Hematopoietic multipotent progenitor cell treated with erythropoietin and hydrocortisone succinate and interleukin-3 and kit ligand, for 8 days (in vitro differentiated cells): ENCODE data around the gene CETN2.
"Not testable (repeated sequence)": the region's sequence is repeated elsewhere in the genome, so short reads cannot be mapped to it uniquely, and the experiment has no call there.

Experiments
- DNase-seq: peaks from one replicate; pipeline ENCODE4 v3.0.0-alpha.2; 2015

CETN2 gene

DNA sequence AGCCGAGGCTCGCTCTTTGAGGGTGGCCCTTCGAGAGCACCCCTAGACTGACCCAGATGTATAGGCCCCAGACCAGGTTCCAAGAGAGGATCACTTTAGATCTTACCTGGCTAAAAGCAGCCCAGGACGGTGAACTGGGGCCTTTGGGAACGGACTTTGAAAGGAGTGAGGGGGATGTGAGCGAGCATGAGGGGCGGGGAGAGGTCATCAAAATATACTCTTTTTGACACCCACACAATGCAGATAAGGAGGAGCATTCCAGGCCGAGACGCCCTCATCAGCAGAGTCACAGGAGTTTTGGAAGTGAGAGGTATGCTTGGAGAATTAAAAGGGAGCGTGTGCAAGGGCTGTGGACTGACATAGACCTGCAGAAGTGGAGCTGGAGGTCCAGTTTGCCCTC is 834 bp upstream of the CETN2 start:
- DNase-seq = peak; percentile 19

DNA sequence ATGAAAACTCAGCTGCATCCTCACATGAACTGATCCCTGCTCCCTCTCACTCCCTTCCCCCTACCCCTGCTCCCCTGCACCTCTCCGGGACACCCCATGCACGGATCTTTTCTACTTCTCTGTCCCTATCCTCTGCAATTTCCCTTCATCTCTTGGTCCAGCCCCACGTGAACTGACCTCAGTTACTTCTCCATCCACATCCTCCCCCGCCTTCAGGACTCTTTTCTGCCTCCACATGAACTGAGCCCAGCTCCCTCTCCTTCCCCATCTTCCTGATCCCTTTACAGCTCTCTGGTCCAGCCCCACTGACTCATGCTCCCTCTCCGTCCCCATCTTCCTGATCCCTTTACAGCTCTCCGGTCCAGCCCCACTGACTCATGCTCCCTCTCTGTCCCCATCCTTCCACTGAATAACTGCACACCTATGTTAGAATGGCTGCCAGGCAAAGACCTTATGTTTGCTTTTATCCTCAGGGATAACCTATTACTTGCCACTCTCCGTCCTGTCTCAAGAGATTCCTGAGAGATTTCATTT is 5.6 kb downstream of the CETN2 start:
- DNase-seq = no peak

DNA sequence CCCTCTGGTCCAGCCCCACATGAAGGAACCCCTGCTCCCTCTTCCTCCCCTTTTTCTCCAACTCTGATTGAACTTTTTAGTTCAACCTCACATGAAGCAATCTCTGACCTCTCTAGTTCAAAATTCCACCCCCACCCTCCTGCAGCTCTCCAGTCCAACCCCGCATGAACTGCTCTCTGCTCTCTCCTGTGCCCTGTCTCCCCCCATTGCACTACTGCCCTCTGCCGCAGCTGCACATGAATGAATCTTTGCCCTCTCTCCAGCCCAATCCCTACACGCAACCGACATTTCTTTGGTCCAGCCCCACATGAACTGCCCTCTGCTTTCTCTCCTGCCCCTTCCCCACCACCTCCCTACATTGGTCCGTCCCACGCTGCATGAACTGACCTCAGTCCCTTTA is 6.9 kb downstream of the CETN2 start:
- DNase-seq = no peak

DNA sequence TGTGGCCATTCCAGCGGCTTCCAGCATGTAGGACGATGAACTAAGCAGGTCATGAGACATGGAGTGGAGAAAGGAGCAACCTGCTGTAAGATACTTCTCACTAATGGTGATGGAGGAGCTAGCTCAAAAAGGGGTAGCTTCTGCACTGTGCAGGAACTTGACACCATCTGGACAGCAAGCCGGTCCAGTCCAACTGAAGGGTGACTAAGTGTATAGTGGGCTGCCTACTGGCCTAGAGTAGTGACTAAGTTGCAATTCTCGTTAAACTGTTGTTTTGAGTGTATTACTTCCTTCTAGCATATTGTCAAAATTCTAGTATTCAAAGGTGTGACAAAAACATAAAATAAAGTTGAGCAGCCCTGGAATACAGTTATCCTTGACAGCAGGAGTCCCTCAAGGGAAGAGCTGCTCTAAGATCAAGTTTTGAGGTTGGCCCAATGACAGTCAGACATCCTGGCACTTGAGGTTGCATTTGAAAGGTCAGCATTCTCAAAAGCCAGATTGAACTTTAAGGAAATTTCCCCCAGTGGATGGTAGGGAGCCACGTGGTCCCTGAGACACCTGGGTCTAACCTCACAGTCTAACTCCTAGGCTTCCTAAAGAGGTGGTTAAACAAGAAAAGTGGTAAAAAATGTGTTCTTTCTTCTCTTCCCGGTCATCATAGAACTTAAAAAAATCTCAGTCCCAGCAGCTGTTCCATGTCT is 8.0 kb downstream of the CETN2 start:
- no peak for DNase-seq

DNA sequence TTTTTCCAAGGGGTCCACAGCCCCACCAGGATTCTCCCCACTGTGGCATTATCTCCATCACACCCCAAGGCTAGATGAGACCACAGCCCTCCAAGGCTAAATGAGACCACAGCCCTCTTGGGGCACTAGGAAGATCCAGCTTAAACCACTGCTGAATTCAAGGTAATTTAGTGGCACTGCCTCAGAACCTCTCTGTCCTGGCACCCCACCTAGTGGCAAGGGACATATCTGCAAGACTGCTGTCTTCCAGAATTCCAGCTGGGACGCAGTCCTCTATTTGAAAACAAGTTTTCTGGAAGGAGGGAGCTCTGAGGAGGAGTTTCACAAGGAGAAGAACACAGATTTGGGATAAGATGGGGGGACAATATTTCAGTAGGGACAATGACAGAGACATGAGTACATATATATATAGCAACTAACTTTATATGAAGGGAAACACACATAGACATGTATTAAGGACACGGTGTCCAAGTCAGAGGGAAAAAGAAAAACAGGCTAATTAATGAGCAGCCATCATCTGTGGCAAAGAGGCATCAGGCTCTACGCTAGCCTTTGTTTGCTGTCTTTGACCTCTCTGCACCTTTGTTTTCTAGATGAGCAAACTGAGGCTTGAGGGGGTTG is 9.3 kb downstream of the CETN2 start:
- peak; percentile 43 for DNase-seq

DNA sequence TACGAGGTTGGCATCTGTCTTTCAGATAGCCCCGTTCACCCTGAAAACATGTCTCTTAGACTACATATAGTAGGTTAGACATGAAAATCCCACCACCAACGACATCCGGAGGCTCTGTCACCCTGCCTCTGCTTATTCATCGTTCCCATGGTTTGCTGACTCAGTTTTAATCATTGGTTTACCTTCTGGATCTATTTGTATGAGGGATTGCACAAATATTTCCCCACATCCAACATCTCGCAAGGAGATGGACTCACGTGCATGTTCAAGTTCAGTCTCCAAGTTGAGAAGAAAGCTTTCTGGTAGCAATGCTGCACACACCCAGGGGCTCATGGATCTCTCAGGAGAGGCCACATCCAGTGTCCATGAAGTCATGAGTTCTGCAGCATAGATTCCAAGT is 10.8 kb downstream of the CETN2 start:
- no peak for DNase-seq

DNA sequence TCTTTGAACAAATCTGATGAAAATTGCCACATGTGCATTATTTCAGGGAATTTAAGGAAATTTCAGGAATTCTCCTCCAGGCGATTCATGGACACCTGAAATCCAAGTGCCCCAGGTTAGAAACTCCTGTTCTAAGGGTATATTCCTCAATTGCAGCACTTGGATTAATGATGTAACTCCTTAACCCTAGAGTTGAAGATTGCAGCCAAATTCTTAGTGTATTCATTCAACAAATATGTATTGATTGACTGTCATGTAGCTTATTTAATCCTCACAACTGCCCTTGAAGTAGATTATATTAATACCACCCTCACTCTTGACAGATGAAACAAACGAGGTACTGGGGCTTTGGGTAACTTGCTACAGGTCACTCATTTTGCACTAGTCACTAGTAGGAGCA is 11.3 kb downstream of the CETN2 start:
- DNase-seq = no peak

DNA sequence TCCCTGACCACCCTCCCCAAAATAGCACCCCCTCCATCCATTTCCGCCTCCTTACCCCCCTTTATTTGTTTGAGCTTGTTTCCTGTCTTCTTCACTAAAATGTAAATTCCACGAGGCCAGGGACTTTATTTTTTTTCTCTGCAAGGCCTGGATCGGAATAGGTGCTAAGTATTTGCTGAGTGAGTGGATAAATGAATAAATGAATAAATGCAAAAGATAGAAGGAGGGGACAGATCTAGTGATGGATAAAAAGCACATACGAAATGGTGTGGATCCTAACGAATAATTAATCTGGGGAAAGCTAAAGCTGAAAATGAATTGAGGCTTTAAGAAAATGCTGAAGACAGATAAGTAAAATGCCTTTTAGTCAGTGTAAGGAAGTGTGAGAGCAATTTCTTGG is 12.2 kb downstream of the CETN2 start:
- DNase-seq = no peak

DNA sequence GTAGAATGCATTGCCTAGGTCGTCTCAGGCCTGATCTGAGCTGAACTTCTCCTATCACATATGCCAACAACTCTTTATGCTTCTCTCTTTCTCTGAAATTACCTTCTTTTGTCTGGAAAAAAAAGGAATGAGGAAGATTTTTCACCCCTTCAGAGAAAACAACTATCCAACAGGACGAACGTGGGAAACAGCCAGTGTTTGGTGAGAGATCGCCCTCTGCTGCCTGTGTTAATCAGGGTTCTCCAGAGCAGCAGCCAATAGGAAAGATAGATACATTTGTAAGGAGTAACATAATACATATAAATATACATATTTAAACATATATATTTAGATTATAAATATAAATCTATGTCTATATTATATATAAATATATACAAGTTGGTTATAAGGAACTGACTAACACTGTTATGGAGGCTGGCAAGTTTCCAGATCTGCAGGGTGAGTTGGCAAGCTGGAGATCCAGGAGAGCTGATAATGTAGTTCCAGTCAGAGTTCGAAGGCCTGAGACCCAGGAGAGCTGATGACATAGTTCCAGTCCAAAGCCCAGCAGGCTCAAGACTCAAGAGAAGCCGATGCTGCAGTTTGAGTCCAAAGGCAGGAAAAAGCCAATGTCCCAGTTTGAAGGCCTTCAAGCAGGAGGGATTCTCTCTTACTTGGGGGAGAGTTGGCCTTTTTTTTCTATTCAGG is 13.3 kb downstream of the CETN2 start:
- peak; percentile 58 for DNase-seq

DNA sequence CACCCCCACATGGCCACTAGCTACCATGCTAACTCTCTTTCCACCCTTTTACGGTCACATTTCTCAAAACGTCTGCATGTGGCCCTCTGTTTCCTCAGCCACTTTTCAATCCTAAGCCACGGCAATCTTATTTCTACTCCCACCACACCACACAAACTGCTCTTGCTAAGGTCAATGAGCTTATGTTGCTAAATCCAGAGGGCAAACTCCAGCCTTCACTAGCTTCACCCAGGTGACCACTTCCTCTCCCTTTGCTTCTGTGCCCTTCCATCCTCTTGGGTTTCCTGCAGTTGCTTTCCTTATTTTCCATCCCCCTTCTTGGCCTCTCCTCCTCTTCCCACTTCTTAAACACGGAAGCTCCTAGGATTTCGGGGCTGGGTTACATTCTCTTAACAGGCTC is 16.5 kb downstream of the CETN2 start:
- DNase-seq = no peak

DNA sequence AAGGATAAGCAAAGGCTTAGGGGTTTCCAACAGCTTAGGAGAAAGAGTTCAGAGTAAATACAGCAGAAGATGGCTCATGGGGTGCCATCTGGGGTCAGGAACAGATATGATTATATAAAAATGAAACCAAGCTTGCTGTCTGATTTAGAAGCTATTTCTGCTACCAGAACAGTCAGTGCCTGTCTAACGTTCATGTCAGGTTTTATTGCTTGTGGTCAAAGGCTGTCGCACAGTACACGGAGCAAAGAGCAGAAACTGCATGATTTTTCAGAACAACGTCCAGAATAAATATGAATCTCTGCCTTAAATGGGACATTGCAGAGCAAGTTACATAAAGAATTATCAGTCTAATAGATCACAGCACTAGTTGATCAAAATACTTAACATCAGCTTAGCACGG is 17.4 kb downstream of the CETN2 start:
- DNase-seq = no peak

DNA sequence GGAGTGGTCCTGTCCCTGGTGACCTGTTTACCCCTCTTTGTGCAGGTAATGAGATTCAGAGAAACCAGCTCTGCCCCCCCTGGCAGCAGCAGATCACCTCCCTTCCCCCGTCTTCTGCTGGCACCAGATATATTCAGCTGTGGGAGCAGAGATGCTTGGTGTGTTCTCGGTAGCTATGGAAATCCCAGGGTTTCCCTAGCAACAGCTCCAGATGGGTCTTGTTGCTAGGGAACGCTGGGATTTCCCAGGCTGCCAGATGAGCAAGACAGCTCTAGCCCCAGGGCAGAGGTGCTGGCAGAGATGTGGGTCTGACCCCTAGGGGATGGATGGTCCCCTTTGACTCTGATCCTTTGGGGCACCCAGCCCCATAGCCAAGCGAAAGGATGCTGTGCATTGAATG is 20.2 kb downstream of the CETN2 start:
- DNase-seq = no peak

DNA sequence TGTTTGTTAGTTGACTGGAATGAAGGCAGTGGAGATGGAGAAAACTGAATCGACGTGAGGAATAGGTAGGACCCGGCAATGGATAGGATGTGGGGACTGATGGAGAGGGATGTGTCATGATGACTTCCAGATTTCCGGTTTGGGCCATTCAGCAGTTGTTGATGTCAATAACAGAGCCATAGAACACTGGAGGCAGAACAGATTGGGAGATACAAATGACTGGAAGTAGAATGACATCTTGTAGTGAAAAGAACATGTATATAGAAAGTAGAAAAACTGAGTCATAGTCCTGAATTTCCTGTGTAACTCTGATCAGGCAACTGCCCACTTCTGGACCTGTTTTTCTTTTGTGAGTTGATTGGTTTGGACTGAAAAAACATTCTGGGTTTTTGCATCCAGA is 24.5 kb downstream of the CETN2 start:
- DNase-seq = no peak

DNA sequence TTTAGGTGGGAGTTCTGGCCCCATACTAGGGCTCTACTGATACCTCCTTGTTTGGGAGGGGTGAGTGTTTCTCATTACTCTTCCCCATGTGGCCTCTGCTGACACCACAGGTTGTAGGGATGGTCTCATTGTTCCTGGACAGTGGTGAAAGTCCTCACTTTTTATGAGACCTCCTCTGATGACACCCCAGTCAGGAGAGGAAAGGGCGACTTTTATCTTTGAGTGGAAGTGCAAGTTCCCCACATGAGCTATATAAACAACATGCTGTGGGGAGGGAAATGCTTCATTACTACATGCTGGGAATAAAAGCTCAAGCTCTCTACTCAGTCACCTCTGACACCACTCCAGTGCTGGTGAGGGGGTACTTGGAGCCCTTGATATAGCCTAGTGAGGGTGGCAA is 31.6 kb downstream of the CETN2 start:
- no peak for DNase-seq

DNA sequence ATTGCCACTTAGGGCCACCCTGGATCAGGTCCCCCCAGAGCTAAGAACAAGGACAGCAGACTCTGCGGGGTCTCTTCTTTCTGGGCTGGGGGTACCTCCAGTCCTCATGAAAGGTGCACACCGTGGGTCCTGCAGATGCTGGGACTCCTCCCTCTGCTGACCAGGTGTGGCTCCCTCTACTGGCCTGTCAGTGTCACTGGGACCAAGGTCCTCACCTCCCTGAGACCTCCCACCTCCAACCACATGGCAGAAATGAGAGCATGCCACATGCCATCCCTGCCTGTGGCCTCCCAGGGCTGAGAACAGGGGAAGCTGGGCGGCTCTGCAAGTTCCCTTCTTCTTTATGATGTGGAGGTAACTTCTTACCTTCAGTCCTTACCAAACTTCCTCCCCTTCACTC is 43.5 kb downstream of the CETN2 start:
- not testable (repeated sequence) for DNase-seq
